Suprapubic skin (tissue), 4 donors: ENCODE results near the gene CSMD2. TPM values are rescaled to one million over a fixed set of nuclear protein-coding genes. Genes with fewer than 3 reads are reported as not detected.

Source experiments
- DNase-seq, 2 donors: peaks; one replicate each; pipeline ENCODE4 v3.0.0-alpha.2; 2019; ENCODE audit warnings: low spot score in 2 of 2
- H3K27ac ChIP-seq: fragments of 200-600 bp; sonication (generic); one replicate; pipeline ENCODE4 v1.5.1; 2019
- H3K27me3 ChIP-seq: fragments of 200-600 bp; sonication (generic); one replicate; pipeline ENCODE4 v1.5.1; 2019
- H3K36me3 ChIP-seq: fragments of 200-600 bp; sonication (generic); one replicate; pipeline ENCODE4 v1.5.1; 2019
- H3K4me1 ChIP-seq: fragments of 200-600 bp; sonication (generic); one replicate; pipeline ENCODE4 v1.5.1; 2019
- H3K4me3 ChIP-seq: fragments of 200-600 bp; sonication (generic); one replicate; pipeline ENCODE4 v1.5.1; 2019; ENCODE audit warnings: mild to moderate bottlenecking
- H3K9me3 ChIP-seq: fragments of 200-600 bp; sonication (generic); one replicate; pipeline ENCODE4 v1.5.1; 2019
- EP300 ChIP-seq: sonication (generic); formaldehyde crosslinking; IDR thresholded peaks from one replicate; pipeline ENCODE4 v1.6.1; 2017; ENCODE audit warnings: antibody characterized with exemption
- POLR2A ChIP-seq, 2 donors: fragments of 450-650 bp; IDR thresholded peaks; one replicate each; pipeline ENCODE4 v1.6.1; 2017; ENCODE audit warnings: antibody characterized with exemption in 2 of 2, mild to moderate bottlenecking in 2 of 2, moderate library complexity in 2 of 2
- POLR2AphosphoS5 ChIP-seq, 3 donors: sonication (generic); formaldehyde crosslinking; IDR thresholded peaks; one replicate each; pipeline ENCODE4 v1.6.1; 2017; ENCODE audit warnings: antibody characterized with exemption in 3 of 3
- WGBS: methylation state at CpG from one replicate; pipeline ENCODE4 v1.1.5; 2018; 5-methylcytosine and 5-hydroxymethylcytosine counted together
- total RNA-seq, 4 donors: library from RNA; depleted of rRNA; stranded (reverse); fragments of >200 nt; gene quantifications; one replicate each; pipeline ENCODE4 v1.1.0, GENCODE V29; 2016
- TF ChIP-seq, protein P1 (sequence below), 2 donors: fragments of 200-600 bp in 1 of 2; fragments of 450-650 bp in 1 of 2; sonication (generic) in 1 of 2; IDR thresholded peaks; one replicate each; pipeline ENCODE4 v1.5.1; 2016 to 2019; ENCODE audit warnings: antibody characterized with exemption in 2 of 2, mild to moderate bottlenecking in 1 of 2, moderate library complexity in 1 of 2

CSMD2 gene
- total RNA-seq, 4 donors from 2014 or later: 0.08 to 0.55 (median 0.13) TPM

DNA sequence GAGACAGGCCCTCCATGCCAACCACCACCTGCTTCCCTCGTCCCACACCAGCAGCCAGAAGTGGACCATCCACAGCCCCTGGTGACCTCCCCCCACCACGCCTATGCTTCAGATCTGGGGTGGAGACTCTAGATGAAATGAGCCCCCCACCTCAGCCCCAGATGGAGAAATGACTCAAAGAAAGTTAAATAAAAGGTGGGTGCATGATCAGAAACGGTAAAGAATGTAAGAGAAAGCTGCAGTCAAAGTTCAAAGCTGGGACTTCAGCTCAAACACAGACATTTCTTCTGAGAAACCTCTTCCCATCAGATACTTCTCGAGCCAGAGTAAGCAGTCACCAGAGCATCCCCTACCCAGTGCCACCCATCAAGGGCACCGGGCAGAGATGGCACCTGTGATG, 344.2 kb downstream of the CSMD2 start:
- Histone ChIP-seq H3K27me3 (peaks cover 4% of the 10 kb centered on the region), H3K4me3 (no peak overlapping the region), H3K4me1 (no peaks in the 10 kb centered on the region), H3K27ac (no peak overlapping the region), H3K36me3 (no peaks in the 10 kb centered on the region), H3K9me3 (no peaks in the 10 kb centered on the region)
- TF ChIP-seq POLR2AphosphoS5 (IDR thresholded peaks at IDR 0.05) (no peak), EP300 (no peak), POLR2A (IDR thresholded peaks at IDR 0.05) (no peak)
- TF ChIP-seq, protein P1, sequence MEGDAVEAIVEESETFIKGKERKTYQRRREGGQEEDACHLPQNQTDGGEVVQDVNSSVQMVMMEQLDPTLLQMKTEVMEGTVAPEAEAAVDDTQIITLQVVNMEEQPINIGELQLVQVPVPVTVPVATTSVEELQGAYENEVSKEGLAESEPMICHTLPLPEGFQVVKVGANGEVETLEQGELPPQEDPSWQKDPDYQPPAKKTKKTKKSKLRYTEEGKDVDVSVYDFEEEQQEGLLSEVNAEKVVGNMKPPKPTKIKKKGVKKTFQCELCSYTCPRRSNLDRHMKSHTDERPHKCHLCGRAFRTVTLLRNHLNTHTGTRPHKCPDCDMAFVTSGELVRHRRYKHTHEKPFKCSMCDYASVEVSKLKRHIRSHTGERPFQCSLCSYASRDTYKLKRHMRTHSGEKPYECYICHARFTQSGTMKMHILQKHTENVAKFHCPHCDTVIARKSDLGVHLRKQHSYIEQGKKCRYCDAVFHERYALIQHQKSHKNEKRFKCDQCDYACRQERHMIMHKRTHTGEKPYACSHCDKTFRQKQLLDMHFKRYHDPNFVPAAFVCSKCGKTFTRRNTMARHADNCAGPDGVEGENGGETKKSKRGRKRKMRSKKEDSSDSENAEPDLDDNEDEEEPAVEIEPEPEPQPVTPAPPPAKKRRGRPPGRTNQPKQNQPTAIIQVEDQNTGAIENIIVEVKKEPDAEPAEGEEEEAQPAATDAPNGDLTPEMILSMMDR (IDR thresholded peaks at IDR 0.05): no peak
- WGBS: 85% methylated on average over 5 of the region's 5 CpGs
- DNase-seq: no peak

DNA sequence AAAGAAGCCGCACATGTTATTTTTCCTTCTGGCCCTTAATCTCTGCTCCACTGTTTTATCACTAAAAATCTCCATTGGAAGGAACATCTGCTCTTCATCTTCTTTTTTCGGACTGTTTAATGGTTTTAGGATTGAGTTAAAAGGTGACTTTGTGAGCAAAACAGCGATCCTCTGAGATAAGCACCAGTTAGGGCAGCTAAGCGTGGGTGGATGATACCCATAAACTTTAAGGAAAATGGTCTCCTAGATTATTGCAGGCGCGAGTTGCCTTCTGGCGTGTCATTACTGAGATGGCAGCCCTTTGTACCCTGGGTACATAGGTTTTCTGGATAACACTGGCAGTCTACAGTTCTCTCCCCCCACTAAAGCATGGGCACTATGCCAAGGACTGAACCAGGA, 345.1 kb downstream of the CSMD2 start:
- 75% methylated on average over 7 of the region's 7 CpGs for WGBS
- no peak for DNase-seq
- Histone ChIP-seq H3K4me3 (no peak overlapping the region), H3K4me1 (no peaks in the 10 kb centered on the region), H3K9me3 (no peaks in the 10 kb centered on the region), H3K36me3 (no peaks in the 10 kb centered on the region), H3K27ac (no peak overlapping the region), H3K27me3 (peaks cover 4% of the 10 kb centered on the region)
- TF ChIP-seq, protein P1 (IDR thresholded peaks at IDR 0.05): no peak

DNA sequence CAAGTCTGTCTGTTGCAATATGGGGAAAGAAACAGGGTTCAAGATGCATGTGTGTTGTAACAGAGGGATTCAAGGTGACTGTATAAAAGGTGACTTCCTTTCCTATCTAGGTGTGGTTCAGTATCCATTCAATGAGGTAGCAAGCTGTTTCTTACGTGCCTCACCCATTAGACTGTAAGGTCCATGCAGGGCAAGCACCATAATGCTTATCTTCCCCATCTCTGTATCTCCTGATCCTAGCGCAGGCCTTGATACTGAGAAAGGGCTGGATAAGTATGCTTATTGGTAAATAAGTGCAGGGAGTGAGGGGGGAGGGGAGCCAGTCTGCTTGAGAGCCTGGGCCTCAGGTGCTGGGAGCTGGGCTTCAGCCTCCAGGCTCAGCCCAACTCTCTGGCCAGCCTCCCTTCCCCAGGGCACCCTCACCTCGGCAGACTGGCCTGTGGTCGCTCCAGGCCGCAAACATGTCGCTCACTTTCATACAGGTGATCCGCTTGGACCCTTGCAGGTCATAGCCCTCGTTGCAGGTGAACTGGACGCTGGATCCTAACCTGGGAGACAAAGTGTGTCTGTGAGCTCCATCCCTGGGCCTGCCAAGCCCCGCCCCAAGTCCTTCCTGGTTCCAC, 345.6 kb downstream of the CSMD2 start:
- Histone ChIP-seq H3K4me1 (no peaks in the 10 kb centered on the region), H3K9me3 (no peaks in the 10 kb centered on the region), H3K27ac (no peak overlapping the region), H3K27me3 (peaks cover 4% of the 10 kb centered on the region), H3K36me3 (no peaks in the 10 kb centered on the region), H3K4me3 (no peak overlapping the region)
- TF ChIP-seq POLR2A (IDR thresholded peaks at IDR 0.05) (no peak), EP300 (no peak), POLR2AphosphoS5 (IDR thresholded peaks at IDR 0.05) (no peak)
- TF ChIP-seq, protein P1 (IDR thresholded peaks at IDR 0.05): no peak
- DNase-seq: no peak
- 81% methylated on average over 10 of the region's 10 CpGs for WGBS

DNA sequence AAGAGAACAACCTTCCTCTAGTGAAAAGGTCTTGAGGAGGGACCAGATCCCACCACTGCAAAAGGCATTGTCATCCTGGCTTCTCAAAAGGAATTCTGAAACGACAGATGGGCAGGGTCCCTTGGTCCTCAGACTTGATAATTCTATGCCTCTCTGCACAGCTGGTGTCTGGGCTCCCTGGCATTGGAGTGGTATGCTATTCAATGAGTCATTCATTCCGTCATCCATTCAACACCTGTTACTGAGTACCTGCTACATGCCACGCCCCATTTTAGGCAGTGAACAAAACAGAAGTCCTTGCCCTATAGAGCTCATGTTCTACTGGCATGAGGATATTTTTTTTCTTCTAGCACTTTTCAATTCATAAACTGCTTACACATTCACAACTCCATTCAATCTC, 347.0 kb downstream of the CSMD2 start:
- Histone ChIP-seq H3K4me3 (no peak overlapping the region), H3K27me3 (peaks cover 4% of the 10 kb centered on the region), H3K36me3 (no peaks in the 10 kb centered on the region), H3K27ac (no peak overlapping the region), H3K9me3 (no peaks in the 10 kb centered on the region), H3K4me1 (no peaks in the 10 kb centered on the region)
- 66% methylated on average over 3 of the region's 3 CpGs for WGBS
- no peak for DNase-seq
- TF ChIP-seq POLR2AphosphoS5 (IDR thresholded peaks at IDR 0.05) (no peak), POLR2A (IDR thresholded peaks at IDR 0.05) (no peak), EP300 (no peak)
- TF ChIP-seq, protein P1 (IDR thresholded peaks at IDR 0.05): no peak

DNA sequence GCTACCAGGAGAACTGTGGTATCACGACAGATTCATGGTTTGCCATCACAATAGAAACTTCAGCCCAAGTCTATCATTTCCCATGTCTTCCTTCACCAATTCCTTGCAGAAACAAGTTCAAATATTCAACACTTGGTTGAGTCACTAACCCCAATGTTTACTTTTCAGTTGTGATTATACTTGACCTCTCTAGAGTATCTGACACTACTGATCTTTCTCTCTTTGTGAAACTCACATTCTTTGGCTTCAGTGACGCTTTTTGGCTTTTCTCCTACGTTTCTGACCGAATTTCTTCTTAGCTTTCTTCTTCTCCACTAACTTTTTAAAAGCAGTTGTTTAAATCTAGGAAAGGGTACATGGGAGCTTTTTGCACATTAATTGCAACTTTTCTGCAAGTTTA, 350.0 kb downstream of the CSMD2 start:
- no peak for DNase-seq
- no peaks in the 10 kb centered on the region for H3K4me1 ChIP-seq
- H3K9me3 ChIP-seq: no peaks in the 10 kb centered on the region
- no peak for TF ChIP-seq POLR2AphosphoS5 (IDR thresholded peaks at IDR 0.05)
- TF ChIP-seq EP300: no peak
- TF ChIP-seq, protein P1 (IDR thresholded peaks at IDR 0.05): no peak
- TF ChIP-seq POLR2A (IDR thresholded peaks at IDR 0.05): no peak
- WGBS: 75% methylated on average over 4 of the region's 4 CpGs
- H3K4me3 ChIP-seq: no peak overlapping the region
- no peak overlapping the region for H3K27ac ChIP-seq
- no peaks in the 10 kb centered on the region for H3K36me3 ChIP-seq
- peaks cover 2% of the 10 kb centered on the region for H3K27me3 ChIP-seq
